ENCODE measurements around the gene HPS1.

DNA sequence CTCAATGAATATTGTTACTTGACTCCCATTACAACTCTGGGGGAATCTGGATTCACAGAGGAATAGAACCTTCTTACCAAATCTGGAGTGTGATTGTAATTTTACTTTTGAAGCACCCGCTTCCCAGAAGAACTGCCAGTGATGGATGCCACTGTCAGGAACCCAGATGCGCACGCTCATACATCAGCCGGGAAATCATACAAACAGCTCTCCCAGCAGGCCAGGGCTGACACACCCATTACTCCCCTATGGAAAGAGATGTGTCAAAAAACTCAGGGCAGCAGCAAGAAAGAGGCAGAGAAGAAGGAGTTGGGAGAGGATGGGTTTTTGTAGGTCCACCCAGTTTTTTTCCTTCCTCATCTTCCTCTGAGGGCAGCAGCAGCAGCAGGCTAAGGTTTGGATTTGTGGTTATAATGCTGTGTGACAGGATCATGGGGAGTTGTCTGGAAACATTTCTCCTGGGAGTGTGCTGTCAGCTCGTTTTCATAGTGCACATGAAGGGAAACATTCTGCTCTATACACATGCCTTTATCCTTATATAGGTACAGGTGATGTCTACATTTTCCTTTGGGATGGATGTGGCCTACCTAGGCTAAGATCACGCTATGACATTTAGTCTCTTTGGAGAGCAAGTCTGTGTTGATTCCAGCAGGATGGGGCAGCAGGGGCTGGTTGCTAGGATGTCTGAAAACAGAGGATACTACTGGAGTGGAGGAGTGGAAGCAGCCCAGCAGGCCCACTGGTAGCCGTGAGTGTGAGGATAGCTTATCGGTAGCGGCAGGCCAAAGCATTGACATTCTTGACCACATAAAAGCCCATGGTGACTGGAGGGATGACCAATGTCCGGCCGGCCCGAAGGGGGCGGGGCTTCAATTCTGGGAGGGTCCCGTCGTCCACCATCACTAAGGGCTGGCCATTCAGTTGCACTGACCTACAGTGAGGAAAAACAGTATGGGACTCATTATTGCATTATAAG lies 12.4 kb upstream of the HPS1 start:
- TF ChIP-seq, protein P1, sequence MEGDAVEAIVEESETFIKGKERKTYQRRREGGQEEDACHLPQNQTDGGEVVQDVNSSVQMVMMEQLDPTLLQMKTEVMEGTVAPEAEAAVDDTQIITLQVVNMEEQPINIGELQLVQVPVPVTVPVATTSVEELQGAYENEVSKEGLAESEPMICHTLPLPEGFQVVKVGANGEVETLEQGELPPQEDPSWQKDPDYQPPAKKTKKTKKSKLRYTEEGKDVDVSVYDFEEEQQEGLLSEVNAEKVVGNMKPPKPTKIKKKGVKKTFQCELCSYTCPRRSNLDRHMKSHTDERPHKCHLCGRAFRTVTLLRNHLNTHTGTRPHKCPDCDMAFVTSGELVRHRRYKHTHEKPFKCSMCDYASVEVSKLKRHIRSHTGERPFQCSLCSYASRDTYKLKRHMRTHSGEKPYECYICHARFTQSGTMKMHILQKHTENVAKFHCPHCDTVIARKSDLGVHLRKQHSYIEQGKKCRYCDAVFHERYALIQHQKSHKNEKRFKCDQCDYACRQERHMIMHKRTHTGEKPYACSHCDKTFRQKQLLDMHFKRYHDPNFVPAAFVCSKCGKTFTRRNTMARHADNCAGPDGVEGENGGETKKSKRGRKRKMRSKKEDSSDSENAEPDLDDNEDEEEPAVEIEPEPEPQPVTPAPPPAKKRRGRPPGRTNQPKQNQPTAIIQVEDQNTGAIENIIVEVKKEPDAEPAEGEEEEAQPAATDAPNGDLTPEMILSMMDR (conservative IDR thresholded peaks at IDR 0.05; ENCODE audit: low read depth, low read length): no peak
- no peak for TF ChIP-seq EZH2 (IDR thresholded peaks at IDR 0.05; ENCODE audit: low read length, unreplicated experiment)
